Activated CD8-positive, alpha-beta T cell treated with anti-CD3 and anti-CD28 coated beads for 36 hours (primary cell): ENCODE results near the gene FOXC1. TPM values are rescaled to one million over a fixed set of nuclear protein-coding genes. Genes with fewer than 3 reads are reported as not detected.

Experiments
- ATAC-seq: fragments of 200-7000 bp; cut with Tn5 transposase; one replicate; pipeline ENCODE4 v1.10.0; 2021; ENCODE audit warnings: mild to moderate bottlenecking, moderate library complexity
- CTCF ChIA-PET: fragments of 350-600 bp; sonication (Branson Sonifier 250); formaldehyde crosslinking; loops from one replicate; lab custom pipeline; 2021; ENCODE audit warnings: antibody characterized with exemption; lab: Charles Lee
- POLR2A ChIA-PET: fragments of 350-600 bp; sonication (Branson Sonifier 250); formaldehyde crosslinking; loops from one replicate; lab custom pipeline; 2021; ENCODE audit warnings: antibody characterized with exemption; lab: Charles Lee
- DNase-seq: peaks from one replicate; pipeline ENCODE4 v3.0.0-alpha.2; 2020
- H3K27ac Mint-ChIP-seq: one replicate; pipeline ENCODE4 v1.8.0; 2021; ENCODE audit warnings: mild to moderate bottlenecking, mixed read lengths
- H3K27me3 Mint-ChIP-seq: one replicate; pipeline ENCODE4 v1.8.0; 2021; ENCODE audit warnings: mixed read lengths
- H3K36me3 Mint-ChIP-seq: one replicate; pipeline ENCODE4 v1.8.0; 2021; ENCODE audit warnings: low read depth, mixed read lengths
- H3K4me1 Mint-ChIP-seq: one replicate; pipeline ENCODE4 v1.8.0; 2021; ENCODE audit warnings: low read depth, mixed read lengths
- H3K4me3 Mint-ChIP-seq: one replicate; pipeline ENCODE4 v1.8.0; 2021; ENCODE audit warnings: mild to moderate bottlenecking, moderate library complexity, mixed read lengths
- H3K9me3 Mint-ChIP-seq: one replicate; pipeline ENCODE4 v1.8.0; 2021; ENCODE audit warnings: mixed read lengths
- CTCF ChIP-seq: fragments of 200-600 bp; IDR thresholded peaks from one replicate; pipeline ENCODE4 v1.8.0; 2022; ENCODE audit warnings: antibody characterized with exemption, mild to moderate bottlenecking
- intact Hi-C: fragments of 100-400 bp; cut with micrococcal nuclease; formaldehyde crosslinking; loops from one replicate; pipeline ENCODE4 v1.10.0; 2022
- total RNA-seq, 2 experiments: library from RNA; stranded (reverse); gene quantifications; one replicate each; pipeline ENCODE4 v1.2.3, GENCODE V29; 2021

The FOXC1 gene
- total RNA-seq, 2 experiments from 2014 or later = 0.16 TPM; not detected in 1

- Mint-ChIP-seq H3K4me1 (no peaks in the 10 kb centered on the region), H3K36me3 (peaks cover 1% of the 10 kb centered on the region), H3K27me3 (peaks cover 9% of the 10 kb centered on the region), H3K9me3 (no peaks in the 10 kb centered on the region), H3K4me3 (no peak overlapping the region), H3K27ac (no peak overlapping the region)
- no peak for TF ChIP-seq CTCF
- CTCF ChIA-PET = no interaction called here
- POLR2A ChIA-PET = no interaction called here
- no peak for DNase-seq
- intact Hi-C loops = no loop called here
- no peak for ATAC-seq
Observed at GRCh38 chr6:1634081-1634480, 24.4 kb downstream of the FOXC1 start.

GRCh38 chr6:1635305-1636010 is 25.7 kb downstream of the FOXC1 start:
- POLR2A ChIA-PET = interaction anchor here (1.3 kb wide), 1 partner anchor 9 kb away, joined by 4 read pairs; no protein-coding TSS in a partner anchor
- ATAC-seq = no peak
- H3K4me1 Mint-ChIP-seq = no peaks in the 10 kb centered on the region
- peaks cover 1% of the 10 kb centered on the region for H3K36me3 Mint-ChIP-seq
- no peak for DNase-seq
- H3K27me3 Mint-ChIP-seq = peaks cover 4% of the 10 kb centered on the region
- no peak overlapping the region for H3K4me3 Mint-ChIP-seq
- CTCF ChIA-PET = no interaction called here
- intact Hi-C loops = no loop called here
- no peak overlapping the region for H3K27ac Mint-ChIP-seq
- H3K9me3 Mint-ChIP-seq = no peaks in the 10 kb centered on the region
- TF ChIP-seq CTCF = no peak

- Mint-ChIP-seq H3K36me3 (peaks cover 1% of the 10 kb centered on the region), H3K9me3 (no peaks in the 10 kb centered on the region), H3K4me1 (no peaks in the 10 kb centered on the region), H3K27ac (no peak overlapping the region), H3K4me3 (no peak overlapping the region), H3K27me3 (no peaks in the 10 kb centered on the region)
- no peak for TF ChIP-seq CTCF
- no peak for DNase-seq
- ChIA-PET CTCF (no interaction called here), POLR2A (no interaction called here)
- no peak for ATAC-seq
- intact Hi-C loops = no loop called here
Observed at GRCh38 chr6:1636272-1636825, 26.6 kb downstream of the FOXC1 start.

- intact Hi-C loops = no loop called here
- ChIA-PET CTCF (no interaction called here), POLR2A (no interaction called here)
- no peak overlapping the region for H3K4me3 Mint-ChIP-seq
- ATAC-seq = no peak
- H3K27me3 Mint-ChIP-seq = no peaks in the 10 kb centered on the region
- no peak for DNase-seq
- peaks cover 1% of the 10 kb centered on the region for H3K36me3 Mint-ChIP-seq
- TF ChIP-seq CTCF = no peak
- H3K9me3 Mint-ChIP-seq = no peaks in the 10 kb centered on the region
- H3K27ac Mint-ChIP-seq = no peak overlapping the region
- H3K4me1 Mint-ChIP-seq = no peaks in the 10 kb centered on the region
Observed at GRCh38 chr6:1636971-1637871, 27.5 kb downstream of the FOXC1 start.
